GM19328 (cell line): ENCODE results near the gene TESK2.
"Not testable (repeated sequence)": the region's sequence is repeated elsewhere in the genome, so short reads cannot be mapped to it uniquely, and the experiment has no call there.

Experiments used
- ATAC-seq: cut with Tn5 transposase; IDR thresholded peaks from one replicate; pipeline ENCODE4 v1.9.1; 2021; ENCODE audit warnings: mild to moderate bottlenecking, moderate library complexity; ENCODE audit not compliant: unreplicated experiment

The TESK2 gene

GRCh38 chr1:45478121-45478814 lies 12.7 kb downstream of the TESK2 start:
- no peak for ATAC-seq

DNA sequence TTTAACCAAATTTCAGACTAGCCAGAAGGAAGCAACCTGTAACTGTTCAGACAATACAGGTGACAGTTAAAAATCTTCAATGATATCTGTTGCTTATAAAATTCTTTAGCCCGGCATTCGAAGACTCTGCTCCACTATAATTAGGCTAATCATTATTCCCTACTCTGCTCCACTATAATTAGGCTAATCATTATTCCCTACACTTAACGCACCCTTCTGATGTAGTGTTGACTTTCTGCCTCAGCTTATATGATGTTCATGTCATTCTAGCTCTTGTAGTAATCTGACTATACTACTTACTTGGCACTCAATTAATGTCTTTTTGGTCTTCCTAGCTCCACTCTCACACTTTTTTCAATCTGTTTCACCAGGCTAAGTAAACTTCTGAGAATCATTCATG lies 13.3 kb downstream of the TESK2 start:
- ATAC-seq, result no peak

- not testable (repeated sequence) for ATAC-seq
Measured at GRCh38 chr1:45474194-45474593, 16.8 kb downstream of the TESK2 start.

DNA sequence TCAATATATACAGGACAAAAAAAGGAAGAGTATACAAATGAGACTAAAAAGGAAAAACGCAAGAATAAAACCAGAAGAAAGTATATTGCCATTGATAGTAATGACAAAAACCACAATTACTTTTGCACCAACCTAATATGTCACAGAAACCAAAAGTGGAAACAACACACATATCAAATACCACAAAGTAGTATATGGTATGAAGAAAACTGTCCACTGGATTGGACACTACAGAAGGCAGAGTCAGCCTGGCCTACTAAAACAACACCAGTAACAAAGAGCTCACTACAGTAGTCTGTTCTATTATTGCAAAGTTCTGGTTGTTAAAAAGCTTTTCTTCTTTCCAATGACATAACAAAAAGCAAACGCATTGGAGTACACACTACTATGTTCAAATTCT lies 17.7 kb downstream of the TESK2 start:
- ATAC-seq, result no peak

DNA sequence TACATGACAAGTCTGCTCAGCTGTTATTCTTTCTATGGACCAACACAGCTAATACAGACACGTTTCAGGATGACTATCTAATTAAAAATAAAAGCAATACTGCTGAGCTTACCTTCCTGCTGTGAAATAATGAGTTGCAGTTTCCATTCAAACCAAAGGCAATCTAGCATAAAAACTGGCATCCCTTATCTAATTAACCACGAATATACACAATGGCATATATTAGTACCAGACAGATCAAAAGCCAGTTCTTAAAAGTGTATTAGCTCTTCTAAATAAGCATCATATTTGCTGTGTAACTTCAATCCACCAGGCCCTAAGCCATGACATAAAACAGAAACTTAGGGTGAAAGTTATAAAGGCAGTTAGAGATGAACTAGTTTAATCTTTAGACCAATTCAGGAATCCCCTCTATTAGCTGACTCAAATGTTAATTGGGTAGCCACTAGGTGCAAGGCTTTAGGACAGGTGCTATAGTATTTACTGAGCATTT lies 20.6 kb downstream of the TESK2 start:
- no peak for ATAC-seq

DNA sequence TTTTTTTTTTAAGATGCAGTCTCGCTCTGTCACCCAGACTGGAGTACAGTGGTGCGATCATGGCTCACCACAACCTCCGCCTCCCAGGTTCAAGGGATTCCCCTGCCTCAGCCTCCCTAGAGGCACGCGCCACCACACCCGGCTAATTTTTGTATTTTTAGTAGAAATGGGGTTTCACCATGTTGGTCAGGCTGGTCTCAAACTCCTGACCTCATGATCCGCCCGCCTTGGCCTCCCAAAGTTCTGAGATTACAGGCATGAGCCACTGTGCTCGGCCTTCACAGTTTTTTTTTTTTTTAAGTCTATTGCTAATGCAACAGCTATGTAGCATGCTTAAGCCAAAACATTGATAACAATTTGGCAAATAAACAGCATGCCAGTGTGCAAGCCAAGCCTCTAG lies 23.6 kb downstream of the TESK2 start:
- not testable (repeated sequence) for ATAC-seq

GRCh38 chr1:45465277-45465676 lies 25.7 kb downstream of the TESK2 start:
- no peak for ATAC-seq

GRCh38 chr1:45458894-45459293 lies 32.1 kb downstream of the TESK2 start:
- no peak for ATAC-seq

GRCh38 chr1:45456531-45456930 lies 34.4 kb downstream of the TESK2 start:
- ATAC-seq, result no peak

- no peak for ATAC-seq
Measured at GRCh38 chr1:45455162-45455561, 35.8 kb downstream of the TESK2 start.

- no peak for ATAC-seq
Measured at GRCh38 chr1:45454464-45454863, 36.5 kb downstream of the TESK2 start.

DNA sequence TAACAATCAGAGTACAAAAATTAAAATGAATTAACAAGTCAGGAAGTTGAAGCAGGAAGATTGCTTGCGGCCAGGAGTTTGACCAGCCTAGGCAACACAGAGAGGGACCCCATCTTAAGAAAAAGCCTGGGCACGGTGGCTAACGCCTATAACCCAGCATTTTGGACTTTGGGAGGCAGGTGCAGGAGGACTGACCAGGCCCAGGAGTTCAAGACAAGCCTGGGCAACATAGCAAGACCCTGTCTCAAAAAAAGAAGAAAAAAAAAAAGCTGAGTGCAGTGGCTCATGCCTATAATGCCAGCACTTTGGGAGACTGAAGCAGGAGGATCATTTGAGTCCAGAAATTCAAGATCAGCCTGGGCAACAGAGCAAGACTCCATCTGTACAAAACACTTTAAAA lies 38.5 kb downstream of the TESK2 start:
- ATAC-seq, result no peak

DNA sequence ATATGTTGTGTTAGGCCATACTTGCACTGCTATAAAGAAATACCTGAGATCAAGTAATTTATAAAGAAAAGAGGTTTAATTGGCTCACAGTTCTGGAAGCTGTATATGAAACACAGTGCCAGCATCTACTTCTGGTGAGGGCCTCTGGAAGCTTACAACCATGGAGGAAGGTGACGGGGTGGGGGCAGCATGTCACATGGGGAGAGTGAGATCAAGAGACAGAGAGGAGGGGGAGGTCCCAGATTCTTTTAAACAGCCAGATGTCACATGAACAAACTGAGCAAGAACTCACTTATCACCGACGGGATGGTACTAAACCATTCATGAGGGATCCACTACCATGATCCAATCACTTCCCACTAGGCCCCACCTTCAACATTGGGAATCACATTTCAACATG lies 42.6 kb downstream of the TESK2 start:
- ATAC-seq, result no peak

DNA sequence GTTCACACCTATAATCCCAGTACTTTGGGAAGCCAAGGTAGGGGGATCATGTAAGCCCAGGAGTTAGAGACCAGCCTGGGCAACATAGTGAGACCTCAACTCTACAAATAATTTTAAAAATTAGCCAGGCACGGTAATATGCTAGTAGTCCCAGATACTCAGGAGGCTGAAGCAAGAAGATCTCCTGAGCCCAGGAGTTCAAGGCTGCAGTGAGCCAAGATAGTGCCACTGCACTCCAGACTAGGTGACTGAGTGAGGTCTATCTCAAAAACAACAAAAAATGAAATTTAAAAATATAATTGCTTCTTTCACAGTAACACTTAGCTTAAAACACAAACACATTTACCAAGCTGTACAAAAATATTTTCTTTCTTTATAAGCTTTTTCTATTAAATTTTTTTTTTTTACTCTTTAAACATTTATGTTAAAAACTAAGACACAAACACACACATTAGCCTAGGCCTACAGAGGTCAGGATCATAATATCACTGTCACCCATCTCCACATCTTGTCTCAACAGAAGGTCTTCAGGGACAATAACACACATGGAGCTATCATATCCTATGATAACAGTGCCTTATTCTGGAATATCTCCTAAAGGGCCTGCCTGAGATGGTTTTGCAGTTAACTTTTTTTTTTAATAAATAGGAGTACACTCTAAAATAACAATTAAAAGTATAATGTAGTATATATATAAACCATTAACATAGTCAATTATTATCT lies 43.9 kb downstream of the TESK2 start:
- no peak for ATAC-seq

DNA sequence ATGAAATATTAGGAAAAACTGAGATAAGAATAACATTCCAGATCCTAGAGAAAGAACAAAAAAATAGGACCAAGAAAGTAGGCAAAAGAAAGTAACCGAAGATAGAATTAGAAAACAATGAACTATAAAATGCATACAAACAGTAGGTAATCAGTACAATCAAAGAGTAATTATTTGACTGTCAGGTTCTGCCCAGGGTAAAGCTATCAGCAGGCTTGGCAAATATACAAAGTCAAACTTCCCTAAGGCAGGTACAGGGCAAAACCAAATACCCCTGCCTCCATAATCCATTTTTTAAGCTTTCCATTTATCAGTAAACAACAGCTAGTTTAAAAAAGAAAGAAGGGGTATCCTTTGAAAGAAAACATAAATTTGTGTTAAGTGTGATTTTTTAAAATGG lies 44.4 kb downstream of the TESK2 start:
- ATAC-seq, result no peak

GRCh38 chr1:45444609-45445131 lies 46.3 kb downstream of the TESK2 start:
- ATAC-seq, result no peak

GRCh38 chr1:45443580-45444446 lies 47.1 kb downstream of the TESK2 start:
- ATAC-seq, result no peak

DNA sequence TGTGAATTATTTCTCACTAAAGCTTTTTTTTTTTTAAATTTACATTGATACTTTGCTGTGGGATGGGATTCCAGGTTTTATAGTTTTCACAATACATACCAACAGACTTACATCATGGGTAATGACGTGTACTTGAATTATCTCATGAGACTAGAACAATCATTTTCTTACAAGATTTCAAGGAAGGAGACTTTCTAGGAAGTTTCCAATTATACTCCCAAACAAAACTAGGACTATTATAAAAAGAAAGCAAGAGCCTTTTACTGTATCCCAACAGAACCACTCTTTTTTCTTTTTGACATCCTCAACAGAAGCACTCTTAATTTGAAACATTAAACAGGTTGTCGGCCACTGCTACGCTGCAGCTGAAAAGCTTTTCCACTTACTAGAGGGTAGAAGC lies 48.7 kb downstream of the TESK2 start:
- no peak for ATAC-seq

- ATAC-seq, result no peak
Measured at GRCh38 chr1:45437323-45437722, 53.6 kb downstream of the TESK2 start.

DNA sequence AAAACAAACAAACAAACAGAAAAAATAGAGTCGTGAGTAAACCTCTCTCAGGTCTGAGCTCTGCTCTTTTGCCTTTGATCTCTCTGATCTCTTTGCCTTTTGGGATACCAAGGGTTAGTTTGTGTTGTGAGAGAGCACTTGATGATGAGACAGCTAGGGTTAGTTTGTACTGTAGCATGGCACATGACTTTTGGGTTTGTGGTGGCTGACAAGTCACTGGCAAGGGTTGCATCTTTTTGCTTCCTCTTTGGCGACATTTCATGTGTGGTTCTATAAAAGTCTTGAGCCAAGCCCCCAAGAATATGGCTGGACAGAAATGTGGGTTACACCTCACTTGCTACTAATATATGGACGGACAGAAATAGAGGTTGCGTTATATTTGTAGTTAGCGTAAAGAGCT lies 60.5 kb downstream of the TESK2 start:
- ATAC-seq, result no peak

GRCh38 chr1:45429561-45430159 lies 61.3 kb downstream of the TESK2 start:
- ATAC-seq, result no peak
